CD4-positive, alpha-beta T cell treated with Interleukin-1 beta for 1 hour (primary cell): Measurements from ENCODE around the gene GTSE1.

Experiments used
- DNase-seq, 2 donors: peaks; one replicate each; pipeline ENCODE4 v3.0.0-alpha.2; 2020 to 2022

Gene GTSE1

GRCh38 chr22:46367707-46368191, 71.1 kb downstream of the GTSE1 start:
- peak; percentile 71 for DNase-seq

DNA sequence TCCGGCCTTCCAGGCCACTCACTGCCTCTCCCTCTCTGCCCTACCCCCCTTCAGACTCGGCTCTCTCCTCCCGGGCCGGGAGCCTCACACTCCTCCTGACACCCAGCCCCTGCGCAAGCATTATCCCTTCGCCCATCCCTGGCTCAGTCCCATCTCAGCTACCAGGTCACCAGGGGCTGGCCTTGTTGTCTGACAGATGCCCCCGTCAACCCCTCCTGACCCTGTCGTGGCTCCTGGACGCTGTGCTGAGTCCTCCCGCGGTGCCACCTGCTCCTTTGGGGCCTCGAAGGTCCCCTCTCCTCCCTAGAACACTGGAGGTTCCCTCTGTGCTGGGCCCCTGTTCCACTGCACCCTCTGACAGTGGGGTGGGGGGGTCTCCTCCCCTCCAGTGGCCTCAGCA, 71.8 kb downstream of the GTSE1 start:
- DNase-seq: no peak

DNA sequence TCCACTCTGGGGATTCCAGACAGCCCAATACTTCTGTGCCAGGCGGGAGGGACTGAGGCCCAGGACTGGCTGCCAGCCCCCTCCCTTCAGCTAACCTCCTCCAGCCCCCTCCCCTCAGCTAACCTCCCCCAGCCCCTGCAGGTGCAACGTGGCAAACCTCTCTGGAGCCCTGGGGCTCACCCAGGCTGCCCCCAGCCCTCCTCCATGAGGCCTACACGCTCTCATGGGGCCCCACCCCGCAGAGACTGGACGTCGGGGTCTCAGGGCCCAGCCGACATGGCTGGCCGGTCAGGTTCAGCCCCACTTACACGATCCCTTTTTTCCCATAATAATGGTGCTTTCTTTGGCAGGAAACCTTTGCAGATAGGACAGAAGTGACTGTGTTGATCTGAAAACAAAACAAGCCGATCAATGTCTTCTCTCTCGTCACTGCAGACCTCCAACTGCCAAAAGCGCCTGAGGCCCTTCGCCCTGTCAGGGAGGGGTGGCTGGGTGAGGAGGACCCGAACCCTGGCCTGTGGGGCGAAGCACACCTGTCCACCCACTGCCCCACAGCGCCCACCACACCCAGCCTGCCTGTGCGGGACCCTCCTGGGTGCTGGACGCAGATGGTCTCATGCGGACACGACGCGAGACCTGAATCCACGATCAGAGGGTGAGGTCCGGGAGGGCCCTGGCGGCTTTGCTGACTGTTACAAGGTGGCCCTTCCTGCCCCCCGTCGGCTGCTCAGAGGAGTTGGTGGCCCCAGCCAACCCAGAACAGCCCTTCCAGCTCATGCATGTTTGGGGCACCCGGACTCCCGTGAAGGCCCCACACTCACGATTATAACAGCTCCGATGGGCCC, 72.4 kb downstream of the GTSE1 start:
- no peak for DNase-seq

- no peak for DNase-seq
These were observed 73.3 kb downstream of the GTSE1 start for GRCh38 chr22:46369716-46370583.

GRCh38 chr22:46370584-46371291, 74.1 kb downstream of the GTSE1 start:
- peak; percentile 66 to 67 for DNase-seq

GRCh38 chr22:46371623-46372226, 75.1 kb downstream of the GTSE1 start:
- no peak for DNase-seq

- no peak for DNase-seq
These were observed 76.0 kb downstream of the GTSE1 start for GRCh38 chr22:46372686-46373085.

- DNase-seq: peak; percentile 49 to 54
These were observed 76.5 kb downstream of the GTSE1 start for GRCh38 chr22:46373159-46373558.

- DNase-seq: peak; percentile 18 to 33
These were observed 77.4 kb downstream of the GTSE1 start for GRCh38 chr22:46373921-46374662.

DNA sequence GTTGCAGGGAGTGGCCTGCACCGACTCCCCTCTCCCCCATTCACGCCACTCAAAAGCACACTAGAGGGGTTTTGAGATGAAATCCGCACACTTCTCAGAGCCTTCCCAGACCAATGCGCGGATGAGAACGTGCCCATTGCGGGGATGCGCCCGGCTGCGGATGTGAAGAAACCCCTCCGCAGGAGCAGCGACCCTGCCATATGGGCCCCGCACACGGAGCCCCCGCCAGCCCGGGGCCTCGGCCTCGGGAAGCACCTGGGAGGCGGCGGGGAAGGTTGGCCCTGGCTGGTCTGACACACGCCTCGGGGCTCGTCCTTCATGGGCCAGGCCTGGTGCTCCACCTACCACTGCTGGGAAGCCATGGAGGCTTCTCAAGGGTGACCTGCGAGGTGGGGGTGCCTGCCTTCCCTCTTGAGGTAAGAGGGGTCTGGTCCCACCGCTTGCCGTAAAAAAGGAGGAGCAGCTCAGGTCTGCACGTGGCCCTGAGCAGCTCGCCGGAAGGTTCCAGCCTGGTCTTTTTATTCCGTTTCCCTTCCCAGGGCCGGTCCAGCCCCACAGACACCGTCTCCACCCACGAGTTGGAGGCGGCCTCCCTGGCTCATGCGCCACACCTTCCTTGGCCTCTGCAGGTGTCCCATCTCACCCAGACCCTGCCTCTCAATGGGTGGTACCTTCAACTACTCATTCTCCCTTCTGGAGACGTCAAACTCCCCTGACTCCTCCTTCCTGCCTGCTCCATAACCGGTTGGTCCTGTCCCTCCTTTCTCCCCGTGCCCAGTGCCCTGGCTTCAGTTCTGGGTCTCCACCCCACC, 78.2 kb downstream of the GTSE1 start:
- DNase-seq: no peak

DNA sequence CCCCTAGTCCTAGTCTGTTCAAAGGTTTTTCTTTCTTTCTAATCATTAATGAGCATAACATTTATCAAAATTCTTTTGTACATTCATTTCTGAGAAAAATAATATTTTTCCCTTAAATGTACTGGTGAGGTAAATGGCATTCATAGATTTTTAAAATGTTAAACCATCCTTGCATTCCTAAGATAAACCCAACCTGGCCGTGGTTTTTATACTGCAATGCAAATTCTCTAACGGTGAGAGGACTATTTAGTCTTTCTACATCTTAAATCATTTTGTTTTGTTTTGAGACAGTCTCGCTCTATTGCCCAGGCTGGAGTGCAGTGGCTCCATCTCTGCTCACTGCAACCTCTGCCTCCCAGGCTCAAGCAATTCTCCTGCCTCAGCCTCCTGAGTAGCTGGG, 79.4 kb downstream of the GTSE1 start:
- DNase-seq: no peak

DNA sequence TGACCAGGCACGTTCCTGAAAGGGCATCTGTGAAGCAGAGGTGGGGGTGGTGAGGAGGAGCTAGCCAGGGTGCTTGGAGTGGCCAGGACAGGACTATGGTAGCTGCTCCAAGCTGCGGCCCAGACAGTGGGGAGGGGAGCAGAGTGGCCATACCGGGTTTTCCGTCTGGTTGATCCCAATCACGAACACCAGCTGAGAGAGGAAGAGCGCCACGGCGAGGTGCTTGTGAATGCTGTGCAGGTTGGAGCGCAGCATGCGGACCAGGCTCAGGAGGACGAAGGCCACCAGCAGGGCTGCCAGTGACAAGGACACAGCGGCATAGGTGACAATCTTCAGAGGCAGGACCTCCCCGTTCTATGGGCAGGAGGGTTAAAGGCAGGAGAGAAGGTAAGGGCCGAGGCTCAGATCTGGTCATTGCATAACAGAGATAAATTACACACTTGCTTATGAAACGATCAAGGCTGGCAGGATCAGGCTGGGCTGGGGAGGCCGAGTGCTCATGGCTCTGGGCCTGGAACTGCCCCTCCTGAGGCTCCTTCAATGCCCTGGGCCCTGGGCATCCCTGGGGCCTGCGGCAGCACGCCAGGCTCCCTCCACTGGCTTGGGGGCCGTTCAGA, 80.3 kb downstream of the GTSE1 start:
- no peak for DNase-seq

- DNase-seq: no peak
These were observed 81.1 kb downstream of the GTSE1 start for GRCh38 chr22:46377525-46378425.

DNA sequence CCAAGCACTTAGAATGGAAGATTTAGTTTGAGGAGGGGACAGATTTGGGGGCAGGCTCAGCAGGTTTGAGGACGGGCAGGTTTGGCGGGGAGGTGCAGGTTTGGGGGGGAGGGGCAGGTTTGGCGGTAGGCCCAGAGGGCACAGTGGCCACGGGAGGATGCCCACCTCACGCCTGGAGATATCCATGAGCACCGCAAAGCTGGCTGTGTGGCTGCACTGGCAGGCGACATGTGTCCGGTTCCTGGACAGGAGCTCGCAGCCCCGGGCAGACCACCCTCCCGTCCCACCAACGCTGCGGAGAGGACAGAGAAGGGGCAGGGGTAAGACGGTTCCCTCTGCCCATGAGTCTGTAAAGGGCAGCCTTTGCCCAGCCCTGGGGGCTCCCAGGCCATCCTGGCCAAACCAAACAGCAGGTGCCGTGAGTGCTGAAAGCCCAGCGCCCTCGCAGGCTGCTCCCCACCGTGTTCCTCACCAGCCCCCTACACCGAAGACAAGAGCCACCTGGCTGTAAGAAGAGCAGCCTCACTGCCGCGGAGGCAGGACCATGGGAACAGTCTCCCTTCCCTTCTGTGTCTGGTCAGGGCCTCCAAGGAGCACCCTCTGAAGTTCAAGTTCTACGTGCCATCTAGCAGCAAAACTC, 81.9 kb downstream of the GTSE1 start:
- DNase-seq: no peak

GRCh38 chr22:46379066-46379930, 82.6 kb downstream of the GTSE1 start:
- no peak for DNase-seq

GRCh38 chr22:46380069-46380468, 83.4 kb downstream of the GTSE1 start:
- no peak for DNase-seq
